Ishikawa (cell line): Measurements from ENCODE around the gene PRKCD.

Experiments
- CEBPB ChIP-seq: IDR thresholded peaks from 2 replicates; pipeline ENCODE4 v1.6.1; 2012
- EP300 ChIP-seq: IDR thresholded peaks from 2 replicates; pipeline ENCODE4 v1.6.1; 2012; ENCODE audit warnings: borderline replicate concordance
- FOXM1 ChIP-seq: IDR thresholded peaks from 2 replicates; pipeline ENCODE4 v1.6.1; 2012; ENCODE audit warnings: low read depth, borderline replicate concordance

DNA sequence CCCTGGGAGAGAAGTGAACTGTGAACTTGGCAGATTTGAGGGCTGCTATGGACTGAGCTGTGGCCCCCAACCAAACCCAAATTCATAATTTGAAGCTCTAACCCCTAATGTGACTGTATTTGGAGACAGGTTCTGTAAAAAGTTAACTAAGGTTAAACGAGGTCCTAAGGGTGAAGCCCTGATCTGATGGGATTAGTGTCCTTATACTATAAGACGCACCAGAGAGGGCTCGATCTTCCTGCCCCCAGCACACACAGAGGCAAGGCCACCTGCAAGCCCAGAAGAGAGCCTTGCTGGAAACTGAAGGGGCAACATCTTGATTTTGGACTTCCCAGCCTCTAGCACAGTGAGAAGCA, 60.8 kb downstream of the PRKCD start:
- TF ChIP-seq EP300 (no peak), CEBPB (no peak), FOXM1 (no peak)
